Measurements from ENCODE around the gene TRIM17.

DNA sequence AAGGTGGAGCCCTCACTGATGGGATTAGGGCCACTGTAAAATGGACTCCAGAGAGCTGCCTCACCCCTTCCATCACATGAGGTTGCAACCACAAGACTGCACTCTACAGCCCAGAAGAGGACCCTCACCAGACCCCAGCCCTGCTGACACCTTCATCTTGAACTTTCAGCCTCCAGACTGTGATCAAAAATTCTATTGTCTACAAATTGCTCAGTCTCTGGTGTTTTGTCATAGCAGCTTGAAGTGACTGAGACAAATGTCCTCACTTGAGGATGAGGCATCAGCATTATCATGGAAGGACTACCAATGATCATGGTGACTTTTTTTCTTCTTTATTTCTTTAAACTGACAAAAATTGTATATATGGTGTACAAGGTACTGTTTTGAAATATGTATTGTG, 26.7 kb upstream of the TRIM17 start:
- TF ChIP-seq ZNF274 (IDR thresholded peaks at IDR 0.05; ENCODE audit: low read depth, low read length): no peak
- no peak for TF ChIP-seq YY1 (IDR thresholded peaks at IDR 0.05; ENCODE audit: insufficient read depth, insufficient read length)
